CD4-positive, alpha-beta T cell treated with Interleukin-17A for 4 hours (primary cell): ENCODE data around the gene MOV10L1.

Source experiments
- DNase-seq: peaks from one replicate; pipeline ENCODE4 v3.0.0-alpha.2; 2020; ENCODE audit warnings: mixed read lengths

Gene MOV10L1

DNA sequence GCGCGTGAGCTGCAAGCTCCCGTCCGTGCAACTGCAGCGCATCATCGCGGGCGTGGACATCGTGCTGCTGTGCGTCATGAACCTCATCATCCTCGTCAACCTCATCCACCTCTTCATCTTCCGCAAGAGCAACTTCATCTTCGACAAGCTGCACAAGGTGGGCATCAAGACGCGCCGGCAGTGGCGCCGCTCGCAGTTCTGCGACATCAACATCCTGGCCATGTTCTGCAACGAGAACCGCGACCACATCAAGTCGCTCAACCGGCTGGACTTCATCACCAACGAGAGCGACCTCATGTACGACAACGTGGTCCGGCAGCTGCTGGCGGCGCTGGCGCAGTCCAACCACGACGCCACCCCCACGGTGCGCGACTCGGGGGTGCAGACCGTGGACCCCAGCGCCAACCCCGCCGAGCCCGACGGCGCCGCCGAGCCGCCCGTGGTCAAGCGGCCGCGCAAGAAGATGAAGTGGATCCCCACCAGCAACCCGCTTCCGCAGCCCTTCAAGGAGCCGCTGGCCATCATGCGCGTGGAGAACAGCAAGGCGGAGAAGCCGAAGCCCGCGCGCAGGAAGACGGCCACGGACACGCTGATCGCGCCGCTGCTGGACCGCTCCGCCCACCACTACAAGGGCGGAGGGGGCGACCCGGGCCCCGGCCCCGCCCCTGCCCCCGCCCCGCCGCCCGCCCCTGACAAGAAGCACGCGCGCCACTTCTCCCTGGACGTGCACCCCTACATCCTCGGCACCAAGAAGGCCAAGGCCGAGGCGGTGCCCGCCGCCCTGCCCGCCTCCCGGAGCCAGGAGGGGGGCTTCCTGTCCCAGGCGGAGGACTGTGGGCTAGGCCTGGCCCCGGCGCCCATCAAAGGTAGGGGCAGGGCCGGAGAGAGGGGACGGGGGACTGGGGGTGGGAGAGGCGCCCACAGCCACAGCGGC, 88.0 kb downstream of the MOV10L1 start:
- DNase-seq, result no peak

DNA sequence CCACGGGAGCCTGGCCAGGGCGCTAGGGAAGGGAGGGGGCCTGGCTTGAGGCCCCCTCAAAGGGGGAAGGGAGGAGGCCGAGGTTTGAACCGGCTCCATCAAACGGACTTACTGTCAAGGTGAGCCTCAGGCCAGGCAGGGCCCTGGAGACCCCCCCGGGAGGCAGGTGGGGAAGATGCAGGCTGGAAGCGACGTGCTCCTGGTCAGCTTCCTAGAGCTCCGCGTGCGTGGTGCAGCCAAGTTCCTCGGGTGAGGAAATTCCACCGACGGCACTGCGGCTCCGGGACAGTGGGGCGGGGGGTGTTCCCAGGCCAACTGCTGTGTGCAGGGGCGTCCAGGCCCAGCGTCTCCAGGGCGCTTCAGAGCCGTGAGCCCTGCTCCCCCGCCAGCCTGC, 88.7 kb downstream of the MOV10L1 start:
- no peak for DNase-seq

DNA sequence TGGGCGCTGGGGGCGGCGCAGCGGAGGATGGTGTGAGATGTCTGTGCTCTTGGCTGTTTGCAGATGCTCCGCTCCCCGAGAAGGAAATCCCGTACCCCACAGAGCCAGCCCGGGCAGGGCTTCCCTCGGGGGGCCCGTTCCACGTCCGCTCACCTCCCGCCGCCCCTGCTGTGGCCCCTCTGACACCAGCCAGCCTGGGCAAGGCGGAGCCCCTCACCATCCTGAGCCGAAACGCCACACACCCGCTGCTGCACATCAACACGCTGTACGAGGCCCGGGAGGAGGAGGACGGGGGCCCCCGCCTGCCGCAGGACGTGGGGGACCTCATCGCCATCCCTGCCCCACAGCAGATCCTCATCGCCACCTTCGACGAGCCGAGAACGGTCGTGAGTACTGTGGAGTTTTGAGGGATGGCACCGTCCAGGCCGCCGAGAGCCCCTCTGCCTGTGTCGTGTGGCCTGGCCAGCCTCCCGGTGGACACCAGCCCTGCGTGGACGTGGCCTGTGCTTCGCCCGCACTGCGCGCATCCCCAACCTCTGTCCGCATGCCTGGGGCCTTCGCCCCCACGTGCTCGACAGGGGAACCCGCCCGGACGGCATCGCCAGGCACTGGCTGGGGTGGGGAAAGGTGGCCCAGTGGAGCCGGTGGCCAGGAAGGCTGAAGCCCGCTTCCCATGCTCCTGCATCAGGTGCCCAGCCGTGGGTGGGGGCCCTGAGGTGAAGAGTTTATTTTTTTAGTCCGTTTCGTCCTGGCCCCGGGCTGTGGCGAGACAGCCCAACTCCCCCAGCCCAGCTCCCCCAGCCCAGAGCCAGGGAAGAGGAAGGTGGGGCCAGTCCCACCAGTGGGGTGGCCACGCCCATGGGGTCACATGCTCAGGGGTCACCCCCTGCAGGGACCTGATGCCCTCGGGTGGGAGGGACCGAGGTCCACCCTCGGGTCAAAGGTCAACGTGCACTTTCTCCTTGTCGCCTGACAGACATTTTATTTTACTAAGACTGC, 89.4 kb downstream of the MOV10L1 start:
- no peak for DNase-seq

DNA sequence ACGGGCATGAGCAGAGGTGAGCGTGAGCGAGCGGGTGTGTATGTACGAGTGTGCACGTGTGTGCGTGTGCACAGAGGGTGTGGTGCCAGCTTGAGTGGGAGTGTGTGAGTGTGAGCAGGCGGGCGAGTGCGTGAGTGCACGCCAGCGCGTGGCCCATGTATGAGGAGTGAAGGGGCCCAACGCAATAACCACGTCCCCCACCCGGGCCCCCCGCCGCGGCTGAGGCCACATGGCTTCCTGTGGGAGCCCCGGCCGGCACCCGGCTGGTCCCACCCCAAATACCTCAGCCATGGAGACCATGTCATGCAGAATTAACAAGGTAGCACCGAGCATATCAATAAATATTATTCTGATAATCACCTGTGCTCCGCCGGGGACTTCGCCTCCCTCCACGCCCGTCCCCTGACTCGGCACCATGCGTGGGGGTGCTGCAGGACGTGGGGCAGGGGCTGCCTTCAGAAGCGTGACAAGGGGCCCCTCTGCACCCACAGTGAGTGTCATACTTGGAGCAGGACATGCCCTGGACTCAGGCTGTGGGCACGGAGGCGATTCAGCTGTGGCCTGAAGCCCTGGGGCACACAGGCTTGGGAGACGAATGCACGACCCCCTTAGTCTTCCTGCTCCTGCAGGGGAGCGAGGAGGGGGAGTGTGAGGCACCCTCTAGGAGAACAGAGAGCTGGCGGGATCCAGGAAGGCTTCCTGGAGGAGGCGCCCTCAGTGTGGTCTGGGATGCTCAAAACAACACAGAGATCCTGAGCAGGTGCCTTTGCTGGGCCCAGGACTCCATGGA, 90.3 kb downstream of the MOV10L1 start:
- DNase-seq, result no peak

DNA sequence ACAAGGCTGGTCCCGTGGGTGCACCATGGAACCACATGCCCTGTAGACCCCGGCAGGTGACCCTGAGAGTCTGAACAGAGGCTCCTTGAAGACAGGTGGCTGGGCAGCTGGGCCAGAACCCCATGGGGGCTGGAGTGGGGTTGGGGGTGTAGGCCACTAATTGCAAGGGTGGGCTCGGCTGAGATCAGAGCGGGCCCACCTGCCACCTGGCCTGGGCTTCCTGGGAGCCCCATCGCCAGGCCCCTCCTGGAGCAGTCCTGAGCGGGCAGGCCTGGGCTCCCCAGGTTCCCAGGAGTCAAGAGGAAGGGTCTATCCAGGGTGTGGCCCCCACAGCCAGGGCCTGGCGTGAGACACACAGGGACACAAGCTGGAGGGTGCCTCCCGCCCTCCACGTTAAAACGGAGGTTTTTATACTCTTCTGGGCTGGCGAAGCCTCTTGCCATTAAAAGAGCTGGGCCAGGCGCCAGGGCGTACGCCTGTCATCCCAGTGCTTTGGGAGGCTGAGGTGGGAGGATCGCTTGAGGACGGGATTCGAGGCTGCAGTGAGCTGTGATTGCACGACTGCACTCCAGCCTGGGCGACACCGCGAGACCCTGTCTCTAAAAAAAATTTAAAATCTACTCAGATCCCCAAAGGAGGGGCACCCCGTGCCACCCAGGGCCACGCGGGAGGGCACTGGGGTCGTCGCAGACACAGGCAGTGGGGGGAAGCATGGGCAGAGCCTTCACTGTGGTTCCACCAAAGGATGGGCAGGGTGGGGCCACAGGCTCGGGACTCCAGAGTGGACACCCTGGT, 91.1 kb downstream of the MOV10L1 start:
- DNase-seq, result no peak

DNA sequence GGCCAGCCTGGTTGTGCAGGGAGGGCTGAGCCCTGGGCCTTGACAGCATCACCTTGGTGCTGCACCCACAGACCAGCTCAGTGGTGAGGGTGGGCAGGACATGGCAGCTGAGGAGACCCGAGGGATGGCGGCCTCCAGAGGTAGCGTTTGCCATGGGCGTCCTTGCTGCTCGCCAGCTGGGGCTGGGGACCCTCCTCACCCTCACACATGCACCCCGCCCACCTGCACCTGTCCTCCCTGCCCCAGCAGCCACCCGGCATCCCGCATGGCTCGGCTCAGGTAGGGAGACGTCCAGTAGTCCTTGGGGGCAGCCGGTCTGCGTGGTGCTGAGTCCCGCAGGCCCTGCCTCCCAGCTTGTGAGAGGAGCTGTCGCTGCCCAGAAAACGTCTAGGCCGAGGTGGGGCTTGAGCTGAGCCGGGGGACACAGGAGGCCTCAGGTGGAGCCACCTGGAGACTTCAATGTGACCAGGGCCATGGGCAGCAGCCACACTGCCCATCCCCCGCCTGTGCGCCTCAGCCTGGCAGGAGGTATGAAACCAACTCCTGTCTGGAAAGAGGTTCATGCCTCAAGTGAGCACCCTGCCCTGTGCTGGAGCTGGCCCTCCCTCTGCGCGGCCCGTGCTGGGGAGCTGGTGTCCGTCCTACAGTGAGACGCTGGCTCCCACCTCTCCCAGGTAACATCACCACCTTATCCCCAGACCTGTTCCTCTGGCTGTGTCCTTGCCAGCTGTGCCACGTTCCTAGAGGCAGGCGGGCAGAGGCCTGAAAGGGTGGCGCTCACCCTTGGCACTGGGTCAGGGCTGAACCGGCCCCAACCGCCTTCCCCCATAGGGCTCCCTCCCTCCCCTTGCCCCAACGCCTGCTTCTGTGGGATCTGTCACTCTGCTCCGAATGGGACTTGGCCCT, 92.6 kb downstream of the MOV10L1 start:
- DNase-seq, result no peak

DNA sequence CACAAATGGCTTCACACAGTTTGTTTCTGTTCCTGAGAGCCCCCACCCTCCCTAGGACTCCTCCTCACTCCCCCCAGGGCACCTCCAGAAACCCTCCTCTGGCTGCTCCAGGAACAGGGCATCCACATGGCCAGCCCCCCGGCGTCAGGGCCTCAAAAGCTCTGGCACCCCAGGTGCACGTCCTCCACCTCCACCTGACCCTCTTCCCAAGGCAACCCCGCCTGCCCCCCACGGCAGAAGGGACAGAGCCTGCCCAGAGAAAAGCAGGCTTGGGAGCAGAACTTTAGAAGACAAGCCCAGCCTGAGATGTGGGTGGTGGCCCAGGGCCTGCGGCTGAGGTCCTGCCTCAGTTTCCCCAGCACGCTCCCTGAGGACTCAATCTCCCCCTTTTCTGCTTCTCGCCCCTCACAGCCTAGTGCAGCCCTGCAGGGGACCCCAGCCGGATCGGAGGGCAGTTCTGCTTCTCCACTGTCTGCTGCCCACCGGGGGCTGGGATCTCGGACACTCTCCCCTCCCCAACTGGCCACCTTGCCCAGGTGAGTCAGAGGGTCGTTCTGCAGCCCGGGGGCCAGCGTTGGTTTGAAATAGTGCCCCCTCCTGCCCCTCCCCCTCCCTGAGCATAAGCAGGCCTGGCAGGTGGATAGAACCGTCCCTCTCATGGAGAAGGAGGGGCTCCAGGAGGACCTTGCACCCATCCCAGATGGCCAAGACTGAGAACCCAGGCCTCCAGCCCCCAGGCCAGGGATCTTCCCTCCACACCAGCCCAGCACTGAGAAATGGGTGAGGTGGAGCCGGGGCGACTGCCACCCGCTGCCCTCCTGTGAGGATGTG, 93.5 kb downstream of the MOV10L1 start:
- DNase-seq, result no peak

DNA sequence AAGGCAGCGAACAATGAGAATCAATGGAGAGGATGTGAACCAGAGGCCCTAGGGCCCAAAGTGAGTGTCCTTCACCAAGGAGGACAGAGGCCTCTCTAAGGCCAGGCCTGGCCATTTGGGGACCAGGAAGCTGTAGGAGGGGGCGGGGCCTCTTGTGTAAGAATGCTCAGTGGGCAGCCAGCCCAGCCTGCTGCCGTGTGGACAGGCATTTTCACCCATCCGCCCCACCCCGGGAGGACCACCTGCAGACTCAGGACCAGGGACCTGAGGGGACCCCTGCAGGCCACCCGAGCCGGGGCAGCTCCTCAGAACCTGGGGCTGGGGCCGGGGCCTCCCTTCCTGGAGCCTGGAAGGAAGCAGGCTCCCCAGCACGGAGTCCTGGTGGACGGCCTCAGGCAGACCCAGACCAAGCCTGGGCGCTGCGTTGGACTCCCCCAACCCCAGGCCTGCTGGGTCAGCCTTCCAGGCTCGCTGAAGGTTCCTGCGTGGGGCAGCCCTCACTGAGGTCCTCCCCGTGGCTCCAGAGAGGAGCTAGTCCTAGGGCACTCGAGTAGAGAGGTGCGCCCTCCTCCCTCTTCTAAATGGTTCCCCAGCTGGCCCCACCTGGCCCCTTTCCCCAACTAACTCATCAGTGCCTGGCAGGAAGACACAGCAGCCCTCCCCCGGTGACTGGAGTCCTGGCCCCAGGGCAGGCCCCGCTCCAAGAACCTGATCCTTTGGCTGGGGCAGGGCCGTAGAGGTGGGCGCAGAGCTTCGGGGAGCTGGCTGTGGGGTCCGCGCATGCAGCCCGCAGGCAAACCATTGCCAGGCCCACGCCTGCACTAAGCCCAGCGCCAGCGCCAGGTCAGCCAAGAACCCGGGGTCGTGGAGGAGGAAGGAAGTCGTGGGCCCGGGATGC, 94.4 kb downstream of the MOV10L1 start:
- no peak for DNase-seq

DNA sequence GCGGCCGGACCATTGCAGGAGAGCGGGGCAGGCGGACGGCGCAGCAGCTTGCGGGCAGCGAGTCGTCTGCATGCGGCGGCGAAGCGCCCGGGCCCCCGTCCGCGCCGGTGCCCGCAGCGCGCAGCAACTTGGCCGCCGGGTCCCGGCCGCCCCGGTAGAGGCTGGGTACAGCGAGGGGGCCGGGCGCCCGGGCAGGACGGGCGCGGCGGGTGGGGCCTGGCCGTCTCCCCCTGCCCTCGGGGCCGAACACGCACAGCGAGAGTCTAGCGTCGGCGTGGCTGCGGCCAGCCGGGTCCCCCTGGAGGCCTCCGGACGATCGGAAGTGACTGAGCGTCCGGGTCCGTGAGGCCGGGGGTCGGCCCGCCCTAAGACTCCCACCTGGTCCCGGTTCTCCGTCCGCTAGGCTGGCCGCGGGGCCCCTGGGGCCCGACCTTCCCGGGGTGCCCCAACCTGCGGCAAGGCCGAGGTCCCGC, 95.1 kb downstream of the MOV10L1 start:
- no peak for DNase-seq

DNA sequence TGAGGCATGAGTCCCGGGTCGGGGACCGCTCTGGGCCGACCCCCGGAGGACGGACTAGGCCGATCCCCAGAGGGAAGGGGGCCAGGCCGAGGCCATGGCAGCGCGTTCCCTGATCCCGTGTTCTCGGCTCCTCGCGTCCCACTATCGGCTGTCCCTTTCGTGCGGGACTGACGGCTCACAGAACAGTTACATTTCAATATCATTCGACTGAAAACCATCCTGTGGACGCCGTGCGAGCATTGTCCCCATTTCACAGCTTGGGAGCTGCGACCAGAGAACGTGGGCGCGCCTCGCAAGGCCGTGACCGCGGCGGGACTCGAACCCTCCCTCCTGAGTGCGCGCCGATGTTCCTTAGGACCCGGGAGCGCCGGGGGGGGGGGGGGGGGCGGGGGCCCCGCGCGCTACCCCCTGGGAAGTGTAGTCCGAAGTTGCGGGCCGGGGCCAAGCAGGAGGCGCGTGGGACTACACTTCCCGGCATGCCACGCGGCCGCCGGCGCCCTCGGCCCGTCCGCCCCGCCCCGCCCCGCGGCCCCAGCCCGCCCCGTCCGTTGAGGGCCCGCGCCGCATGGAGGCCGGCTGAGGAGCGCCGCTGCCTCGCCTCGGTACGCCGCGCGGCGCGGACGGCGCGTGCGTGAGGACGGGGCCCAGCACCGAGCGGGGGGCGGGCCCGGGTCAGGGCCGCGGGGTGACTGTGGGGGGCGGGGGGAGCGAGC, 95.7 kb downstream of the MOV10L1 start, which contains the start of gene TRABD:
TSS of gene TRABD (plus strand) at position 539 of the 713 bp plus-strand sequence. CDS start 7,148 bp downstream, outside the sequence.
- peak; percentile 95 for DNase-seq

DNA sequence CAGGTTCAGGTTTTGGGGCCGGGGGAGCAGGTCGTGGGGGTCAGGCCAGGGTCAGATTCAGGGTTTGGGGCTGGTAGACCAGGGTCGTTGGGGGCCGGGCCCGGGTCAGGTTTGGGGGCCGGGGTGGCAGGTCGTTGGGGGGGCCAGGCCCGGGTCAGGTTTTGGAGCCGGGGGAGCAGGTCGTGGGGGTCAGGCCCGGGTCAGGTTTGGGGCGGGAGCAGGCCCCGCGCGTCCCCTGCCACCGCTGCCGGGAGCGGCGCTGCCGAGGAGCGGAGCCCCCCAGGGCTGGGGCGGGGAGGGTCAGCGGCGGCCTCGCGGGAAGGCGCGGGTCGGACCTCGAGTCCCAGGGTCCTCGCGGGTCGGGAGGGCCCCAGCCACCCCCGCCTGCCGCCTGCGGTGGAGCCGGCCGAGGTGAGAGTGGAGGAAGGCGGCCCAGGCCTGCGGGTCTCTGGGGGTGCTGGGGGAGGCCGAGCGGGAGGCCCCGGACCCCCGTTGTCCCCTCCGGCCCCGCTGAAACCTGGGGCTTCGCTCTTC, 96.4 kb downstream of the MOV10L1 start:
- DNase-seq, result peak; percentile 23

DNA sequence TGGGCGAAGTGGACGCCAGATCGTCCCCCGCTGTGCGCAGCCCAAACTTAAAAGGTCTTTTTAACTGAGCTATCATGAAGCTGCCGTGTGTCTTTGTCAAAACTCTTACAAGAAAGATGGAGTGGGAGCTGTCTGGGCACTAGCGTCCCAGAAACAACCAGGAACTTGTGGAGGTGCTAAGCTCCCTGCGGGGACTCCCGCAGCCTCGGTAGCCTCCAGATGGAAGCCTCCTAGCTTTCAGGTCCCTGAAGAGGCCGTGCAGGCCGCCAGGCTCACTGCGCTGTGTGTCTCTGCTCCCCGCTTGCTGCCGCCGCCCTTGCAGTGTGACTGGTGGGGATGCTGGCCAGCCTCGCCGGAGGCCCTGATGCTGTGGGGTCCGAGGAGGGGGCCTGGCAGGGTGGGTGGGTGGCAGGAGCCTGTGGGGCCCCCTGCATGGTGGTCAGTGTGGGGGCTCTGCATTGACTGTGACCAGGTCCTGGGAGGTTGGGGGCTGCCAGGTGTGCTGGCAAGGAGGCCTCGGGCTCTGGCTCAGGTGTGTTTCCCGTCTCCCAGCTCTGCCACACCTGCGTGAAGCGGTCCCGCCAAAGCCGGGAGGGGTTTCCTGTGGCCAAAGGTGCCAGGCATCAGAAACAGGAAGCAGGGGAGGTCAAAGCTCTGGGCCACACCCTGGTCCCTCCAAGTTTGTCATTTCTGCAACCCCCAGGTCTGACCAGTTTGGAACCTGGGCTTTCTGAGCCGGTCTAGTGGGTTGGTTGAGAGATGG, 97.1 kb downstream of the MOV10L1 start:
- peak; percentile 30 for DNase-seq

DNA sequence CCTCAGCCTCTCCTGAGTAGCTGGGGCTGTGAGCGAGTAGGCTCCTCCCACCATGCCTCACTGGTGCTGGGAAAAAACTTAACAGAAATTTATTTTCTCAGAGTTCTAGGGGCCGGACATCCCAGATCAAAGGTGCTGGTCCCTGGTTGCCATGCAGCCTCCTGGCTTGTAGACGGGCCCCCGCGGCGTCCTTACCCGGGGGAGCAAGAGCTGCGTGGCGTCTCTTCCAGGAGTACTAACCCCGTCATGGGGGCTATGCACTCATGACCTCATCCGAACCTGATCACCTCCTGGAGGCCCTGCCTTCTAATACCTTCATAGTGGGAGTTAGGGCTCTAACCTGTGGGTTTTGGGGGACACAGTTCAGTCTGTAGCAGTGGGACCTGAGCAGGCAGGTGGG, 98.5 kb downstream of the MOV10L1 start:
- no peak for DNase-seq

DNA sequence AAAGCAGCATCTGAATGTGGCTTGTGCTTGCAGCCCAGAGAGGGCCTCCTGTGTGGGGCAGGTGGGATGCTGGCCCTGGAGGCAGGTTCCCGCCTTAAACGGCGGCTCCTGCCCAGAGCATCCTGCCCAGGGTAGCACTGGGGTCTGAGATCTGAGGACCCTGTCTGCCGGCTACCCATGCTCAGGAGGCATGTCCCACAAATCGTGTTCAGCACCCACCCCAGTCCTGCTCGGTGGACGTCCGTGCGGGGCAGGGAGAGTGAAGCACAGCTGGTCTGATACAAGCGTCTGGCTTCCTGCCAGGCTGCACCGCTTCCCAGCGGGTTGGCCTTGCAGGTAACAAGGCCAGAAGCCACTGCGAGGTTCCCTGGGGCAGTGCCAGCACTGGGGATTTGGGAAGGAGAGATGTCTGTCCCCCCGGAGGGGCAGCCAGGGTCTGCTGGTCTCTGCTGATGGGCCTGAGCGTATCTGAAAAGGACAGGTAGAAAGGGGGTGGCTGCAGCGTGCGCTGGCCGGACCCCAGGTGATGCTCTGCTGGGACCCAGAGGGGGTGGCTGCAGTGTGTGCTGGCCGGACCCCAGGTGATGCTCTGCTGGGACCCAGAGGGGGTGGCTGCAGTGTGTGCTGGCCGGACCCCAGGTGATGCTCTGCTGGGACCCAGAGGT, 99.5 kb downstream of the MOV10L1 start:
- peak; percentile 39 for DNase-seq

DNA sequence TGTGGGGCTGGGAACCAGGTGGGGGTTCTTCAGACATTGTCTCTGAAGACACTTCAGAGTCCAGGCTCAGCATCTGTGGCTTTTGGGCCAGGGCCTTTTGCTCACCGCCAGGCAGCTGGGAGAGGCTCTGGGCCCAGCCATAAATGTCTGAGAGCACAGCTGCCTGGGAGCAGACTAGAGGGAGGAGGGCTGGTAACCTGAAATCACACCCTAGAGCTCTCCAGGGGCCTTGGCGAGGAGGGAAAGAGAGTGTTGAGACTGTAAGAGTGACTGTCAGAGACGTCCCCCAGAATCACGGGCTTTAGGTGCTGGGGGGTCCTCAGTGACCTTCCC, 100.0 kb downstream of the MOV10L1 start:
- no peak for DNase-seq
